Heart left ventricle (tissue), 16 donors: Measurements from ENCODE around the gene SIGLEC1. TPM values are rescaled to one million over a fixed set of nuclear protein-coding genes. Genes with fewer than 3 reads are reported as not detected.

Experiments used
- ATAC-seq, 4 donors: fragments of 200-7000 bp; cut with Tn5 transposase; one replicate each; pipeline ENCODE4 v1.9.1; 2020 to 2022; ENCODE audit warnings: moderate library complexity in 4 of 4, mild to moderate bottlenecking in 3 of 4, moderate number of reproducible peaks in 1 of 4
- DNase-seq, 5 donors: peaks; one replicate each; pipeline ENCODE4 v3.0.0-alpha.2; 2020
- H3K27ac ChIP-seq, 12 donors: fragments of 200-600 bp; sonication (generic) in 4 of 12; one replicate each; pipeline versions ENCODE4 v1.5.0 to v1.8.0; 2016 to 2022; ENCODE audit warnings: mild to moderate bottlenecking in 2 of 12
- H3K27me3 ChIP-seq, 9 donors: fragments of 200-600 bp; sonication (generic) in 2 of 9; one replicate each; pipeline versions ENCODE4 v1.5.1 to v1.8.0; 2016 to 2022; ENCODE audit warnings: mild to moderate bottlenecking in 3 of 9
- H3K36me3 ChIP-seq, 9 donors: fragments of 200-600 bp; sonication (generic) in 2 of 9; one replicate each; pipeline versions ENCODE4 v1.5.0 to v1.8.0; 2018 to 2022; ENCODE audit warnings: mild to moderate bottlenecking in 2 of 9
- H3K4me1 ChIP-seq, 12 donors: fragments of 200-600 bp; sonication (generic) in 4 of 12; one replicate each; pipeline versions ENCODE4 v1.5.0 to v1.8.0; 2016 to 2022; ENCODE audit warnings: mild to moderate bottlenecking in 3 of 12
- H3K4me3 ChIP-seq, 12 donors: fragments of 200-600 bp; sonication (generic) in 4 of 12; one replicate each; pipeline versions ENCODE4 v1.5.0 to v1.8.0; 2017 to 2022; ENCODE audit warnings: mild to moderate bottlenecking in 9 of 12, moderate library complexity in 4 of 12
- H3K9me3 ChIP-seq, 12 donors: fragments of 200-600 bp; sonication (generic) in 4 of 12; one replicate each; pipeline versions ENCODE4 v1.5.0 to v1.8.0; 2016 to 2022; ENCODE audit warnings: mild to moderate bottlenecking in 1 of 12
- POLR2A ChIP-seq, 2 donors: fragments of 450-650 bp; IDR thresholded peaks; one replicate each; pipeline ENCODE4 v1.6.1; 2017; ENCODE audit warnings: antibody characterized with exemption in 2 of 2, mild to moderate bottlenecking in 2 of 2, moderate library complexity in 2 of 2
- whole genome bisulfite sequencing, 4 donors: extraction: QIAGEN DNeasy Blood & Tissue Kit in 2 of 4; methylation state at CpG; one replicate each; pipeline versions ENCODE4 v1.1.5 to v1.1.7; 2013 to 2018; 5-methylcytosine and 5-hydroxymethylcytosine counted together
- intact Hi-C, 10 donors: fragments of 100-400 bp; cut with DNase I; formaldehyde crosslinking; loops; one replicate each; pipeline versions ENCODE4 v1.11.1 to v1.14.2; 2022
- polyA plus RNA-seq, 2 donors: library from polyadenylated mRNA; stranded (reverse); fragments of 200-250 nt; gene quantifications; one replicate each; pipeline ENCODE4 v1.2.3, GENCODE V29; 2013
- total RNA-seq, 9 donors: library from RNA; depleted of rRNA in 2 of 9; stranded (reverse); fragments of >200 nt in 2 of 9; fragmentation: NEBNext Ultra II Directional in 3 of 9; extraction: Animal tissue kit (Norgen Biotek cat#: 25700) in 3 of 9; gene quantifications; one replicate each; pipeline versions ENCODE4 v1.1.0 to v1.2.4, GENCODE V29; 2016 to 2023
- TF ChIP-seq, protein P1 (sequence below), 12 donors: fragments of 200-600 bp; sonication (generic) in 4 of 12; IDR thresholded peaks; one replicate each; pipeline versions ENCODE4 v1.5.0 to v1.8.0; 2018 to 2022; ENCODE audit warnings: antibody characterized with exemption in 12 of 12, mild to moderate bottlenecking in 5 of 12
- donor health status: ischemic (EF 13 %, LVEDD 7.1; RV severe dilation, severe dysfunction).
- donor health status: healthy with polysubstance abuse.
- donor health status: DM: no; HTN: yes; CAD: no.
- donor health status: DM: no; HTN: no; CAD: no.
- donor health status: ischemic (EF 25% LVEDD 6.9; RV normal size, moderate dysfunction).
- donor health status: ischemic (EF 25% LVEDD 5.7; RV mildly dilated, moderate dysfunction).
- donor health status: healthy.
- donor health status: DM: yes; HTN: yes; CAD: no.
- donor health status: ischemic (EF 35%, LVEDD 5.7; RV mildly dilated, moderate dysfunction).
- donor health status: nonischemic (EF 11% LVEDD 7.7; RV severe dilation, severe dysfunction).
- donor health status: DM: yes; HTN: yes; CAD: no.
- donor health status: PGD.
- donor health status: ischemic (EF 29% LVEDD 5.4; RV normal size, mild dysfunction).
- donor health status: nonischemic (EF 23%, LVEDD 6.1; RV moderate dilation, normal function).

SIGLEC1 gene
- total and polyA plus RNA-seq, 11 donors = 1.5 to 51.9 (median 5.7) TPM

DNA sequence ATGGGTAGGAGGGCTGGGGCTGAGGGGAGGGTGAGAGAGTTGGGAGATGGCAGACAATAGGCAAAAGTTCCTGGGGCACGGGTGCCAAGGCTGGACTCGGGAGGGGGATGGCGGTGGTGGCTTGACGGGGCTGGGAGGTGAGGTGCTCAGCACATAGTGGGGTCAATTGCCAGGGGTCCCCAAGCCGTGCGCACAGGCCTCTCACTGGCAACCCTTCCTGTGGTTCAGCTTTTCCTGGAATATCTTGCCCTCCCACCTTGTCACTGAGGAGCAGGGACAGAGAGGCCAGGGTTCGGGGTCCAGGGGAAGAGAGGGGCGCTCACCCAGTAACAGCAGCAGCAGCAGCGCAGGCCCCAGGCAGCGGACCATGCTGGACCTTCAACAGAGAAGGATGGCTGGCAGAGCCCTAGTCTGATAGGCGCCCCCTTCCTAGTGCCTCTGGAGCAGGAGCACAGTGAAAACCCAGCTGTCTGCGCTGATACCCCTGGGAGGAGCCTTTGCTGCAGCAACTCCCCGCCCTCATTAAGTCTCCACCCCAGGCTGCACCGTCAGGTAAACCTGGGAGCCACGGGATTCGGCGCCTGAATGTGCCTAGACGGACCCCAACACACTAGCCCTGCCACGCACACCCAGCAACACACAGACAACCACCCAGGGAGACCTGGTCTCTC lies 49.2 kb downstream of the SIGLEC1 start, which contains the start of gene GFRA4:
Gene GFRA4 (minus strand): TSS at position 369 of the 671 bp plus-strand sequence. CDS start 0 bp downstream, at position 369.
- no peaks in the 10 kb centered on the region for H3K9me3 ChIP-seq
- TF ChIP-seq, protein P1, sequence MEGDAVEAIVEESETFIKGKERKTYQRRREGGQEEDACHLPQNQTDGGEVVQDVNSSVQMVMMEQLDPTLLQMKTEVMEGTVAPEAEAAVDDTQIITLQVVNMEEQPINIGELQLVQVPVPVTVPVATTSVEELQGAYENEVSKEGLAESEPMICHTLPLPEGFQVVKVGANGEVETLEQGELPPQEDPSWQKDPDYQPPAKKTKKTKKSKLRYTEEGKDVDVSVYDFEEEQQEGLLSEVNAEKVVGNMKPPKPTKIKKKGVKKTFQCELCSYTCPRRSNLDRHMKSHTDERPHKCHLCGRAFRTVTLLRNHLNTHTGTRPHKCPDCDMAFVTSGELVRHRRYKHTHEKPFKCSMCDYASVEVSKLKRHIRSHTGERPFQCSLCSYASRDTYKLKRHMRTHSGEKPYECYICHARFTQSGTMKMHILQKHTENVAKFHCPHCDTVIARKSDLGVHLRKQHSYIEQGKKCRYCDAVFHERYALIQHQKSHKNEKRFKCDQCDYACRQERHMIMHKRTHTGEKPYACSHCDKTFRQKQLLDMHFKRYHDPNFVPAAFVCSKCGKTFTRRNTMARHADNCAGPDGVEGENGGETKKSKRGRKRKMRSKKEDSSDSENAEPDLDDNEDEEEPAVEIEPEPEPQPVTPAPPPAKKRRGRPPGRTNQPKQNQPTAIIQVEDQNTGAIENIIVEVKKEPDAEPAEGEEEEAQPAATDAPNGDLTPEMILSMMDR (IDR thresholded peaks at IDR 0.05) = no peak
- TF ChIP-seq POLR2A (IDR thresholded peaks at IDR 0.05) = no peak
- no peaks in the 10 kb centered on the region for H3K36me3 ChIP-seq
- intact Hi-C loops = no loop called here
- peaks cover 5 to 50% (median 20%) of the 10 kb centered on the region in 9 donors for H3K27me3 ChIP-seq
- no peak within 1 kb of the TSS for H3K27ac ChIP-seq
- ATAC-seq (no peak), DNase-seq (peak in 3 of 5 donors; percentile 11 to 36 (median 13))
- 63 to 69% (median 65%) methylated on average over 15 to 19 of the region's 19 CpGs for WGBS, 4 donors
- no peak within 1 kb of the TSS for H3K4me3 ChIP-seq
- peaks cover 0 to 13% (median 0%) of the 10 kb centered on the region in 12 donors for H3K4me1 ChIP-seq

Other genes starting within 250 kb of the SIGLEC1 start
- gene ATRN, start 241.6 kb downstream of the SIGLEC1 start, total RNA-seq = 10 to 100 TPM; 30.3 to 44.7 (median 36.9) TPM
- 10 to 100 TPM in 1 of 2 donors, 1 to 10 TPM in 1; 4.8 to 17.3 TPM for gene ATRN, start 241.6 kb downstream of the SIGLEC1 start, polyA plus RNA-seq
- gene GFRA4, start 49.2 kb downstream of the SIGLEC1 start, total RNA-seq = not detected
- not detected for gene GFRA4, start 49.2 kb downstream of the SIGLEC1 start, polyA plus RNA-seq
- gene ADAM33, start 30.6 kb downstream of the SIGLEC1 start, total RNA-seq = 10 to 100 TPM in 2 of 9 donors, 1 to 10 TPM in 7; 2.3 to 10.7 (median 3.5) TPM
- 10 to 100 TPM in 1 of 2 donors, 1 to 10 TPM in 1; 3.2 to 21.2 TPM for gene ADAM33, start 30.6 kb downstream of the SIGLEC1 start, polyA plus RNA-seq
- 10 to 100 TPM; 10.4 to 35.7 (median 14.3) TPM for gene HSPA12B, start 20.1 kb upstream of the SIGLEC1 start, total RNA-seq
- 10 to 100 TPM; 11.8 to 17.3 TPM for gene HSPA12B, start 20.1 kb upstream of the SIGLEC1 start, polyA plus RNA-seq
- 10 to 100 TPM in 6 of 9 donors, 1 to 10 TPM in 3; 7.8 to 22.2 (median 13.7) TPM for gene ADISSP, start 55.2 kb upstream of the SIGLEC1 start, total RNA-seq
- 10 to 100 TPM in 1 of 2 donors, 1 to 10 TPM in 1; 9.8 to 19.3 TPM for gene ADISSP, start 55.2 kb upstream of the SIGLEC1 start, polyA plus RNA-seq
- gene SPEF1, start 68.8 kb upstream of the SIGLEC1 start, total RNA-seq = under 1 TPM in 4 of 9 donors, not detected in 5; 0.18 to 0.65 (median 0.30) TPM
- gene SPEF1, start 68.8 kb upstream of the SIGLEC1 start, polyA plus RNA-seq = under 1 TPM; 0.11 to 0.17 TPM
- gene CENPB, start 74.1 kb upstream of the SIGLEC1 start, total RNA-seq = 100 to 1,000 TPM in 1 of 9 donors, 10 to 100 TPM in 8; 56.2 to 122 (median 74.0) TPM
- gene CENPB, start 74.1 kb upstream of the SIGLEC1 start, polyA plus RNA-seq = 100 to 1,000 TPM in 1 of 2 donors, 10 to 100 TPM in 1; 77.1 to 105 TPM
- 10 to 100 TPM in 4 of 9 donors, 1 to 10 TPM in 5; 4.0 to 30.4 (median 8.6) TPM for gene CDC25B, start 83.7 kb upstream of the SIGLEC1 start, total RNA-seq
- gene CDC25B, start 83.7 kb upstream of the SIGLEC1 start, polyA plus RNA-seq = 10 to 100 TPM in 1 of 2 donors, 1 to 10 TPM in 1; 6.8 to 17.2 TPM
- gene AP5S1, start 107.9 kb upstream of the SIGLEC1 start, total RNA-seq = 10 to 100 TPM; 10.5 to 18.6 (median 12.0) TPM
- 10 to 100 TPM in 1 of 2 donors, 1 to 10 TPM in 1; 9.5 to 10.5 TPM for gene AP5S1, start 107.9 kb upstream of the SIGLEC1 start, polyA plus RNA-seq
- 10 to 100 TPM; 32.5 to 74.0 (median 43.3) TPM for gene MAVS, start 134.2 kb upstream of the SIGLEC1 start, total RNA-seq
- 10 to 100 TPM; 41.8 to 49.6 TPM for gene MAVS, start 134.2 kb upstream of the SIGLEC1 start, polyA plus RNA-seq
- 10 to 100 TPM; 15.9 to 28.9 (median 18.1) TPM for gene PANK2, start 176.8 kb upstream of the SIGLEC1 start, total RNA-seq
- gene PANK2, start 176.8 kb upstream of the SIGLEC1 start, polyA plus RNA-seq = 10 to 100 TPM; 13.9 to 24.2 TPM